HCT116 (cell line): ENCODE results near the gene CLEC10A.

ENCODE experiments used
- ATF3 ChIP-seq: IDR thresholded peaks from 2 replicates; pipeline ENCODE4 v1.6.1; 2012
- EZH2 ChIP-seq: fragments of 200-600 bp; sonication (generic); IDR thresholded peaks from 2 replicates; pipeline ENCODE4 v1.6.1; 2017; ENCODE audit warnings: antibody characterized with exemption, mixed run types
- EZH2phosphoT487 ChIP-seq: fragments of 200-600 bp; IDR thresholded peaks from 2 replicates; pipeline ENCODE4 v1.6.1; 2018; ENCODE audit warnings: antibody characterized with exemption, borderline replicate concordance
- RAD21 ChIP-seq: IDR thresholded peaks from 2 replicates; pipeline ENCODE4 v1.6.1; 2012; ENCODE audit warnings: low read depth, mild to moderate bottlenecking
- REST ChIP-seq: IDR thresholded peaks from 2 replicates; pipeline ENCODE4 v1.6.1; 2012; ENCODE audit warnings: low read depth
- SIN3A ChIP-seq: IDR thresholded peaks from 2 replicates; pipeline ENCODE4 v1.6.1; 2012; ENCODE audit warnings: low read depth
- TF ChIP-seq, protein P1 (sequence below), 3 experiments: fragments of 200-600 bp in 1 of 3; sonication (generic) in 1 of 3; IDR thresholded peaks in 2 of 3; conservative IDR thresholded peaks in 1 of 3; 2 replicates each; pipeline ENCODE4 v1.5.1; 2012 to 2017; ENCODE audit warnings: low read depth in 2 of 3, low read length in 2 of 3, antibody characterized with exemption in 1 of 3, borderline replicate concordance in 1 of 3, control low read depth in 1 of 3, mild to moderate bottlenecking in 1 of 3, mixed read lengths in 1 of 3, mixed run types in 1 of 3, moderate library complexity in 1 of 3; ENCODE audit not compliant: insufficient read depth in 1 of 3

- TF ChIP-seq, protein P1, sequence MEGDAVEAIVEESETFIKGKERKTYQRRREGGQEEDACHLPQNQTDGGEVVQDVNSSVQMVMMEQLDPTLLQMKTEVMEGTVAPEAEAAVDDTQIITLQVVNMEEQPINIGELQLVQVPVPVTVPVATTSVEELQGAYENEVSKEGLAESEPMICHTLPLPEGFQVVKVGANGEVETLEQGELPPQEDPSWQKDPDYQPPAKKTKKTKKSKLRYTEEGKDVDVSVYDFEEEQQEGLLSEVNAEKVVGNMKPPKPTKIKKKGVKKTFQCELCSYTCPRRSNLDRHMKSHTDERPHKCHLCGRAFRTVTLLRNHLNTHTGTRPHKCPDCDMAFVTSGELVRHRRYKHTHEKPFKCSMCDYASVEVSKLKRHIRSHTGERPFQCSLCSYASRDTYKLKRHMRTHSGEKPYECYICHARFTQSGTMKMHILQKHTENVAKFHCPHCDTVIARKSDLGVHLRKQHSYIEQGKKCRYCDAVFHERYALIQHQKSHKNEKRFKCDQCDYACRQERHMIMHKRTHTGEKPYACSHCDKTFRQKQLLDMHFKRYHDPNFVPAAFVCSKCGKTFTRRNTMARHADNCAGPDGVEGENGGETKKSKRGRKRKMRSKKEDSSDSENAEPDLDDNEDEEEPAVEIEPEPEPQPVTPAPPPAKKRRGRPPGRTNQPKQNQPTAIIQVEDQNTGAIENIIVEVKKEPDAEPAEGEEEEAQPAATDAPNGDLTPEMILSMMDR (IDR thresholded peaks at IDR 0.05 in 2 of 3, conservative IDR thresholded peaks at IDR 0.05 in 1 of 3; ENCODE audit: borderline replicate concordance in 1 of 3, insufficient read depth in 1 of 3, low read depth in 2 of 3, low read length in 2 of 3): no peak
- TF ChIP-seq ATF3 (no peak), EZH2phosphoT487 (no peak), EZH2 (no peak), SIN3A (no peak), REST (no peak), RAD21 (no peak)
These were observed 45.0 kb downstream of the CLEC10A start for GRCh38 chr17:7034955-7035590.
